HG03439 (cell line): ENCODE measurements around the gene MAN1C1.

Experiments used
- ATAC-seq: cut with Tn5 transposase; IDR thresholded peaks from one replicate; pipeline ENCODE4 v1.9.1; 2021; ENCODE audit warnings: mild to moderate bottlenecking, moderate library complexity; ENCODE audit not compliant: unreplicated experiment

The MAN1C1 gene

GRCh38 chr1:25754470-25755181 is 138.0 kb downstream of the MAN1C1 start:
- ATAC-seq, result no peak

DNA sequence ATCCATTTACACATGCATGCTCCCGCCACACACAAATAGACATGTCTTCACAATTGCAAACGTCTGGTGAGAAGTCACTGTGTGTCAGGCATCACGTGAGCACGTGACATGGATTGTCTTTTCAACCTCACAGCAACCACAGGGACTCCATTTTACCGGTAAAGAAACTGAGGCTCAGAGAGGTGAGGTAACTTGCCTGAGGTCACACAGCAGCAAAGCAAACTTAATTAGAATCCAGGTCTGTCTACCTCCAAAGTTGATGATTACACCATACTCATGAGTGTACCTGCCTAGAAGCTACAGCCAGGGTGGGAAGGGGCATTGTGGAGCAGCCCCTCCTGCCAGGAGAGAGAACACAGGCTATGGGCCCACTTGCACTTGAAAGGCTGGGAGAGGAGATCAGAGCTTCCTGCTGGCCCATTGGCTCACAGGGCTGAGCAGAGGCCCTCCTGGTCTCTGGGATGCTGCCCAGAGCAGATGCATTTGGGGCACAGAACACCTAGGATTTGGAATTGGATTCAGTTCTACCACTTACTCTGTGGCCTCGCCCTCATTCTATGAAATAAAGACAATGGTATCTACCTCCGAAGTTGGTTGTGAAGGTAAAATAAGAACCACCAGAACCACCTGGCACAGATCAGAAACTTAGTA is 139.0 kb downstream of the MAN1C1 start:
- no peak for ATAC-seq

DNA sequence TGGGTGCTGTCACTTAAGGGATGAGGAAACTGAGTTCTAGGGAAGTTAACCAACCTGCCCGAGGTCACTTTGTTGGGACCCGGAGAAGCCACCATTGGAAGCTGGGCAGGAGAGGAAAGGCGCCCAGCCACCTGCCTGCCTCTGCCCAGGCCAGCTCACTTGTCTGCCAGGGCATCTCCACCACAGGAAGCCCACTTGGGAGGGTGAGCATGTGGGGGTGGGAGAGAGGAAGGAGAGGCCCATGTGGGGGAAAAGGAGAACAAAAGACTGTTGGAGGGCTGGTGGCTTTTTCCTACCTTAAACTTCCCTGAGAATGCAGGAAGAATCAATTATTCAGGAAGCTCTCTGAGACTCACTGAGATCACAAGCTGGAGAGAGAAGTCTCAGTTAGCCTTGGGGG is 139.6 kb downstream of the MAN1C1 start:
- no peak for ATAC-seq

- no peak for ATAC-seq
Measured at GRCh38 chr1:25757151-25757845, 140.7 kb downstream of the MAN1C1 start.

GRCh38 chr1:25757846-25758185 is 141.2 kb downstream of the MAN1C1 start:
- no peak for ATAC-seq

DNA sequence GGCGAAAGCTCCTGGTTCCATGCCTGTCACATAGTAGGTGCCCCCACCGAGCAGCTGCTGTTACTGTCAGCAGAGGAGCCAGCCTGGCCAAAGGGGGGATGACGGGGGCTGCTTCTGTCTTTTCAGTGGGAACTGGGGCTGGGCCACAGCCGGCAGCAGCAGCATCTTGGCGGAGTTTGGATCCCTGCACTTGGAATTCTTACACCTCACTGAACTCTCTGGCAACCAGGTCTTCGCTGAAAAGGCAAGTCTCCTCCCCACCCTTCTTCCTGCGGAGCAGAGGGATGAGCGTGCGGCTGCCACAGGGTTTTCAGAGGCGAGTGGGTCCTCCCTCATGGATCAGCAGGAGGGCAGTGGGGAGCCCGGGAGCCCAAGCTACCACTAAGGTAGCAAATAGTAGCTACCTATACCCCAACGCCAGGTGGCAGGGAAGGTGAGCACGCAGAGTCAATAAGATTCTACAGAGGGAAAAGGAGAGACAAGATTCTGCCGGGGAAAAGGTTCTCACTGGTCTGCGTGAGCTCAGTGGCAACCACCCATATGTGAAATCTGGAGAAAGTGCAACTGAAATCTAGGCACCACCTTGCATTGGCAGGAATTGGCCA is 142.0 kb downstream of the MAN1C1 start:
- ATAC-seq, result no peak

- no peak for ATAC-seq
Measured at GRCh38 chr1:25760122-25760719, 143.6 kb downstream of the MAN1C1 start.

GRCh38 chr1:25760871-25761270 is 144.3 kb downstream of the MAN1C1 start:
- ATAC-seq, result no peak

- no peak for ATAC-seq
Measured at GRCh38 chr1:25763493-25763892, 146.9 kb downstream of the MAN1C1 start.

- no peak for ATAC-seq
Measured at GRCh38 chr1:25765136-25765922, 148.7 kb downstream of the MAN1C1 start.

- ATAC-seq, result no peak
Measured at GRCh38 chr1:25765923-25766589, 149.5 kb downstream of the MAN1C1 start.

DNA sequence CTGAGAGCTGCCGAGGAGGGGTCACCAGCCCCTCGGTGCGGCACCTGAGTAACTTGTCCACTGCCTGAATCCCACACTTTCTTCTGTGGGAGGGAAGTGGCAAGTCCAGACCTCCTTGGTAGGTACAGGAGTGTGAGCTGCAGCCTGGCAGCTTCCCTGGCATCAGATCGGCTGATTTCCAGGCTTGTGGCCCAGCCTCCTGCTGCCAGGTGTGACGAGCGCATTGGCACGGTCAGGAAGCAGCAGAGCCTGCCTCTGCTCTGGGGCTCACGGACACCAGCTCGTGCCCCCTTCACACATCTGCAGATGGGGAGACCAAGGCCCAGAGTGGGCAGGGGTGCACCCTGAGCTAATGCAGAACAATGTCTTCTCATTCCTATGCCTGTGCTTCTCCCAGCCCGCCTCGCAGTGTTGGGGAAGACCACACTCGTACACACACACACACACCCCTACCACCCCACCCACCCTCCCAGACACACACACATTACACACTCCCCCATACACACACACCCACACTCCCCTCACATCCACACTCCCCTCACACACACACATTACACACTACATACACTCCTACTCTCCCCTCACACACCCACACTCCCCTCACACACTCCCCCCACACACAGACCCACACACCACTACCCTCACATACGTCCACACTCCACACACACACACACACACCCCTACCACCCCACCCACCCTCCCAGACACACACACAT is 150.3 kb downstream of the MAN1C1 start:
- no peak for ATAC-seq

DNA sequence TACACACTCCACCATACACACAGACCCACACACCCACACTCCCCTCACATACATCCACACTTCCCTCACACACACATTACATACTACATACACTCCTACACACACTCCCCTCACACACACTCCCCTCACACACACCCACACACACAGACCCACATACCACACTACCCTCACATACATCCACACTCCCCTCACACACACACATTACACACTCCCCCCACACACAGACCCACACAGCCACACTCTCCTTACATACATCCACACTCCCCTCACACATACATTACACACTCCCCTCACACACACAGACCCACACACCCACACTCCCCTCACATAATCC is 150.8 kb downstream of the MAN1C1 start:
- no peak for ATAC-seq

GRCh38 chr1:25768999-25769398 is 152.4 kb downstream of the MAN1C1 start:
- no peak for ATAC-seq

DNA sequence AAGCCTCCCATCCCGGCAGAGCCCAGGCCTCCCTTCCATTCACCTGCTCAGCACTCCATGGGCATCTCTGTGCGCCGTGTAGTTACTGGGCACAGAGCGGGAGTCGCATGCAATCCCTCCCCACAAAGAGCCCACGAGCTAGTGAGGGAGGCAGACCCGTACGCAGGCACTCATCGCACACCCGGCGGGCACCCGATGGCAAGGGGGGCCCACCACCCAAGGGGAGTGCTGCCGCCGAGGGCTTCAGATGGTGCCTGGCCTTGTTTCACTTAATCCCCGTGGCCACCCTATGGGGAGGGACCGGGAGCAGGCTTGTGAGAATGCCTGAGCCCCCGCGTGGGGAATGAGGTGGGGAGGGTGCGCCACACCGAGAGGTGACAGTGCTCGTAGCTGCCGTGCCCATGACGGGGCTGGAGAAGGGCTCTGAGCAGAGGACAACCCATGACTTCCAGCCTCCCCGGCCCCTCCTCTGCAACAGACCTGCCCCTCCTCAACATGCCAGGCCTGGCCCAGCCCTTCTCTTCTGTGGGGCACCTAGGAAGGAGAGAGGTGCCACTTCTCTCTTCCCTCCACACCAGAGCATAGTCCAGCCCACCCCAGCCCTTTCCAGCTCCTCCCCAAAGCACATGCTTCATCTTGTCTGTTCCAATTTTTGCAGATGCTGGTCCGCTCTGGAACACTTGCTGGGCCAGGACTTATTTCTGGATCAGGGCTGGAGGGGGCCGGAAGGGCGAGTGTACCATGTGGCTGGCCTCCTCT is 153.2 kb downstream of the MAN1C1 start:
- no peak for ATAC-seq

DNA sequence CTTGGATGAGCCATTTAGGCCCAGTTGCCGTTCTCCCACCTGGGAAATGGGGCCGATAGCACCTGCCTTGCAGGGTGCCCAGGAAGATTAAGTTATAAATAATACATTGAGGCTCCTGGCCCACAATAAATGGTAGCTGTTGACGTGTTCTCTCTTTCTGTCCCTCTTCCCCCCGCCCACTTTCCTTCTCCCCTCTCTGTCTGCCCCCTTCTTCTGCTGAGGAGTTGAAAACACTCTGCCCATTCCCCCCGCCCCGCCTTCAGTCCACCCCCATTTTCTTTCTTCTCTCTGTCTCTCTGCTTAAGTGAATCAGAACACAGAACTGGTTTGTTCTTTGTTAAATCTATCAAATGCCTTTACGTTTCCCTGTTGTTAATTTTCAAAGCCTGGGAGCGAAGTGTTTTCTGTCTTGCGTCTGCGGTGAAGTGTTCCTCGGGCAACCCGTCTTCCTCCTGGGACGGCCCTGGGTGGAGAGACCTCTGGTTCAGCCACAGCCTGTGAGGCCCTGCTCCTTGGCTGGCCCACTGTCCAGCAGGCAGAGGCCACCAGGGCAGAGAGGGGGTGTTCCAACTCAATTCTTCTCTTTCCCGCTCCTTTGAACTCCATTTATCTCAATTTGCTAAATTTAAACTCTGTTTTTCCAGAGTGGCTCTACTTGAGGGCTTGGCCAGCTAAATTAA is 154.1 kb downstream of the MAN1C1 start:
- no peak for ATAC-seq

GRCh38 chr1:25771221-25772114 is 154.9 kb downstream of the MAN1C1 start:
- no peak for ATAC-seq
